ENCODE measurements around the gene TSPO. TPM values are rescaled to one million over a fixed set of nuclear protein-coding genes. Genes with fewer than 3 reads are reported as not detected.

Gene TSPO
- total RNA-seq, 1 donor from 2014 or later = 524 TPM

DNA sequence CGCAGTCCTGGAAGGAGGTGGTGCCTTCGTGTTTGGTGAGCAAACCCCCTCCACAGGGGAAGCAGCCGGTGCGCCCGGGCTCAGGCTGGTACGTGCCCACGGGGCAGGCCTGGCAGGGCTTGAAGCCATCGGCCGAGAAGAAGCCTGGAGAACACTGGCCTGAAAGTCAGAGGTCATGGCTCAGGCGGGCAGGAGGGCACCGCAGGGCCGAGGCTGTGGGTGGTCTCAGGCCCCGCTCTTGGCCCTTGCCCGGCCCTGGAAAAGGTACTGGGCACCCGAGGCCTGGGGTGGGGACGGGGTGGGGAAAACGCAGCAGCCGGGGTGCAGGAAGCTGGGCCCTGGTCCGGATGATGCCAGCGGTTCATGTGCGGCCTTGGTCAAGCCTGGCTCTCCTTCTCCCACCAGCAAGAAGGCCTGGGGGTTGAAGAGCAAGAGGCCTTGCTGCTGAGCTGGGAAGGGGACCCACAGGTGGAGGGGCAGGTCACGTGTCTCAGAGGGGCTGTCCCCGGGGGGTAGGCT, 61.1 kb downstream of the TSPO start:
- no peak overlapping the region for H3K4me3 ChIP-seq (ENCODE audit: low read depth, low read length)
- no peak for DNase-seq (ENCODE audit: low read depth)
- TF ChIP-seq, protein P1, sequence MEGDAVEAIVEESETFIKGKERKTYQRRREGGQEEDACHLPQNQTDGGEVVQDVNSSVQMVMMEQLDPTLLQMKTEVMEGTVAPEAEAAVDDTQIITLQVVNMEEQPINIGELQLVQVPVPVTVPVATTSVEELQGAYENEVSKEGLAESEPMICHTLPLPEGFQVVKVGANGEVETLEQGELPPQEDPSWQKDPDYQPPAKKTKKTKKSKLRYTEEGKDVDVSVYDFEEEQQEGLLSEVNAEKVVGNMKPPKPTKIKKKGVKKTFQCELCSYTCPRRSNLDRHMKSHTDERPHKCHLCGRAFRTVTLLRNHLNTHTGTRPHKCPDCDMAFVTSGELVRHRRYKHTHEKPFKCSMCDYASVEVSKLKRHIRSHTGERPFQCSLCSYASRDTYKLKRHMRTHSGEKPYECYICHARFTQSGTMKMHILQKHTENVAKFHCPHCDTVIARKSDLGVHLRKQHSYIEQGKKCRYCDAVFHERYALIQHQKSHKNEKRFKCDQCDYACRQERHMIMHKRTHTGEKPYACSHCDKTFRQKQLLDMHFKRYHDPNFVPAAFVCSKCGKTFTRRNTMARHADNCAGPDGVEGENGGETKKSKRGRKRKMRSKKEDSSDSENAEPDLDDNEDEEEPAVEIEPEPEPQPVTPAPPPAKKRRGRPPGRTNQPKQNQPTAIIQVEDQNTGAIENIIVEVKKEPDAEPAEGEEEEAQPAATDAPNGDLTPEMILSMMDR (conservative IDR thresholded peaks at IDR 0.05; ENCODE audit: low read depth, low read length) = no peak

Other genes starting within 250 kb of the TSPO start
- gene PACSIN2, start 136.4 kb upstream of the TSPO start, total RNA-seq = 47.5 and 63.0 TPM in 2 replicates
- gene TTLL1, start 62.2 kb upstream of the TSPO start, total RNA-seq = 5.9 and 8.9 TPM in 2 replicates
- 12.4 and 18.3 TPM in 2 replicates for gene BIK, start 40.8 kb upstream of the TSPO start, total RNA-seq
- gene MCAT, start 8.2 kb upstream of the TSPO start, total RNA-seq = 31.9 and 45.4 TPM in 2 replicates
- gene TTLL12, start 35.6 kb downstream of the TSPO start, total RNA-seq = 91.8 and 104 TPM in 2 replicates
- gene SCUBE1, start 191.8 kb downstream of the TSPO start, total RNA-seq = not detected in 2 replicates